Measurements from ENCODE around the gene KCTD7.

The KCTD7 gene

DNA sequence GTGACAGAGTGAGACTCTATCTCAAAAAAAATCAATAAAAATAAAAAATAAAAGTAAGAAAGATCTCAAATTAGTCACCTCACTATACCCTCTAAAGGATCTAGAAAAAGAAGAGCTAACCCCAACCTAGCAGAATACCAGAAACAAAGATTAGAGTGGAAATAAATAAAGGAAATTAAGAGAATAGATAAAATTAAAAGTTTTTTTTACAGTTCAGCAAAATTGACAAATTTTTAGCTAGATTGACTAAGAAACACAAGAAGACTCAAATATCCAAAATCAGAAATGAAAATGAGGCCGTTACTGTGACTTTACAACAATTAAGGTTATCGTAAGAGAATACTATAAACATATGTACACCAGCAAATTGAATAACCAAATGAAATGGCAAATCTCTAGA is 29.1 kb downstream of the KCTD7 start:
- TF ChIP-seq, protein P1, sequence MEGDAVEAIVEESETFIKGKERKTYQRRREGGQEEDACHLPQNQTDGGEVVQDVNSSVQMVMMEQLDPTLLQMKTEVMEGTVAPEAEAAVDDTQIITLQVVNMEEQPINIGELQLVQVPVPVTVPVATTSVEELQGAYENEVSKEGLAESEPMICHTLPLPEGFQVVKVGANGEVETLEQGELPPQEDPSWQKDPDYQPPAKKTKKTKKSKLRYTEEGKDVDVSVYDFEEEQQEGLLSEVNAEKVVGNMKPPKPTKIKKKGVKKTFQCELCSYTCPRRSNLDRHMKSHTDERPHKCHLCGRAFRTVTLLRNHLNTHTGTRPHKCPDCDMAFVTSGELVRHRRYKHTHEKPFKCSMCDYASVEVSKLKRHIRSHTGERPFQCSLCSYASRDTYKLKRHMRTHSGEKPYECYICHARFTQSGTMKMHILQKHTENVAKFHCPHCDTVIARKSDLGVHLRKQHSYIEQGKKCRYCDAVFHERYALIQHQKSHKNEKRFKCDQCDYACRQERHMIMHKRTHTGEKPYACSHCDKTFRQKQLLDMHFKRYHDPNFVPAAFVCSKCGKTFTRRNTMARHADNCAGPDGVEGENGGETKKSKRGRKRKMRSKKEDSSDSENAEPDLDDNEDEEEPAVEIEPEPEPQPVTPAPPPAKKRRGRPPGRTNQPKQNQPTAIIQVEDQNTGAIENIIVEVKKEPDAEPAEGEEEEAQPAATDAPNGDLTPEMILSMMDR (IDR thresholded peaks at IDR 0.05; ENCODE audit: low read depth, low read length), result no peak
- no peak for DNase-seq

DNA sequence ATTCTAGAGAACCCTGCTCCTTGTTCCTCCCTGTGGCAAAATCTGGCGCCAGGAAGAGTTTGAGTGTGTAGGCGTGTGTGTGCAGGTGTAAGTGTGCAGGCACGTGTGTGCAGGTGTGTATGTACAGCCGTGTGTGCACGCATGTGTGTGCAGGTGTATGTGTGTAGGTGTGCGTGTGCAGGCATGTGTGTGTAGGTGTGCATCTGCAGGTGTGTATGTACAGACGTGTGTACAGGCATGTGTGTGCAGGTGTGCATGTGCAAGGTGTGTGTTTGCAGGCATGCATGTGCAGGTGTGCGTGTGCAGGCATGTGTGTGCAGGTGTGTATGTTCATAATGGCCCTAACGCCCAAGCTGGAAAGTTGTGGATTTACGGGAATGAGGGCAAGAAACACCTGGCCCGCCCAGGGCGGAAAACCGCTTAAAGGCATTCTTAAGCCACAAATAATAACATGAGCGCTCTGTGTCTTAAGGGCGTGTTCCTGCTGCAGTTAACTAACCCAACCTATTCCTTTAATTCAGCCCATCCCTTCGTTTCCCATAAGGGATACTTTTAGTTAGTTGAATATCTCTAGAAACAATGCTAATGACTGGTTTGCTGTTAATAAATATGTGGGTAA is 34.1 kb downstream of the KCTD7 start:
- no peaks in the 10 kb centered on the region for H3K36me3 ChIP-seq
- H3K4me3 ChIP-seq (ENCODE audit: low read depth, low read length), result no peak overlapping the region
- no peaks in the 10 kb centered on the region for H3K9me3 ChIP-seq
- no peak for DNase-seq
- no peaks in the 10 kb centered on the region for H3K27me3 ChIP-seq
- no peaks in the 10 kb centered on the region for H3K4me1 ChIP-seq
- TF ChIP-seq, protein P1 (IDR thresholded peaks at IDR 0.05; ENCODE audit: low read depth, low read length), result no peak

More for the DNA sequence above, 29.1 kb downstream of the KCTD7 start:
- H3K4me3 ChIP-seq (ENCODE audit: low read depth, low read length), result no peak overlapping the region
- H3K4me1 ChIP-seq, result no peaks in the 10 kb centered on the region
- H3K27me3 ChIP-seq, result no peaks in the 10 kb centered on the region
- no peaks in the 10 kb centered on the region for H3K9me3 ChIP-seq
- no peaks in the 10 kb centered on the region for H3K36me3 ChIP-seq

DNA sequence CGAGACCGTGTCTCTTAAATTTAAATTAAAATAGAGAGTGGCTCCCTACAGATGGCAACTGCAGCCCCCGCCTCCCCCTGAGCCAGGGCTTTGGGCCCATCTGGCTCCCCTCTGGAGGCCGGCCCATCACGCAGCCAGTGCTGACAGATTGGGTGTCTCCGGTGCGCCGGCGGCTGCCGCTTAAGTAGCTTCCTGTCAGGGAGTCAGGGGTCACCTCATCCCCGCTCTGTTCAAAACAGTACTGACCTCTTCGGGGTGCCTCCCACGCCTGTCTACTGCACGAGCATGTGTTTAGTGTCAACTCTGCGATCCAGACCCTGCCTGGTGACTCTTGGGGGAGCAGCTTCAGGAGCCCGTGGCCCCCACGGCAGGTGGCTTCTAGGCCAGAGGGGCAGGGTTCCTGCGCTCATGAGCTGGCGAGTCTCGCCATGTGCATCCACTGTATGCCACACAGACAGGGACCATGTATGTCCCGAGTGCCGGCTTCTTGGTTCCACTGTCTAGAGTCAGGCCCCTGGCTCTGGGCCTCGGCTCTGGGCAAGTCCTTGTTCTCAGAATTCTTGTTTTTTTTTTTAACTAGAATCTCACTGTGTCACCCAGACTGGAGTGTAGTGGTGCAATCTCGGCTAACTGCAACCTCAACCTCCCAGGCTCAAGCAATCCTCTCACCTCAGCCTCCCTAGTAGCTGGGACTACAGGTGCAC is 36.1 kb downstream of the KCTD7 start:
- Histone ChIP-seq H3K4me3 (ENCODE audit: low read depth, low read length) (no peak overlapping the region), H3K36me3 (no peaks in the 10 kb centered on the region), H3K4me1 (no peaks in the 10 kb centered on the region), H3K9me3 (no peaks in the 10 kb centered on the region), H3K27me3 (no peaks in the 10 kb centered on the region)
- TF ChIP-seq, protein P1 (IDR thresholded peaks at IDR 0.05; ENCODE audit: low read depth, low read length), result no peak
- no peak for DNase-seq

DNA sequence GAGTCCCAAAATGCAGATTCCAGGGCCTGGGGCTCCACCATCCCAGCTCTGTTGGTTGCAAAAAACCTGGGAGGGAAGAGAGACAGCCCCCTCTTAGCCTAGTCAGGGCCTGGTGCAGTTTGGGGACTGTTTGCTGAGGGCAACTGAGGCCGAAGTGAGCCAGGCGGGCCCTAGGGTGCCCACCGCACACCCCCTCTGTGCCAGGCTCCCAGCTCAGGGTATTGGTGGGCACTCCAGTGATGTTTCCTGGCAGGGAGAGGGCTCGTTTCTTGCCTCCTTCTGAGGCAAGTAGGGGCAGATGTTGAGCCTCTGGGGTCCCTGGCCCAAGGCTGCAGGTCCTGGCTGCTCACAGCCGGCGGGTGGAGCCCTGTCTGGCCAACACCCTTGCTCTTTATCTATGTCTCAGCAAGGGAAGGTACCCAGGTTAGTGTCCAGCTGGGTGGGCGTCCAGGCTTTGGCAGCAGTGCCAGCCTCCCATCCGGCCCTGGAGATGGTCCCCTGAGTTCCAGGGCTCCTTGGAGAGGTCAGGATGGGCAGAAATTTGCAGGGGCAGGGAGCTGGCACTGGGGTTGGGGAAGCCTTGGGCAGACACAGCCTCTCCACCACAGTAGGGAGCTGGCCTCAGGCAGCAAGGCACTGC is 37.8 kb downstream of the KCTD7 start:
- no peak overlapping the region for H3K4me3 ChIP-seq (ENCODE audit: low read depth, low read length)
- TF ChIP-seq, protein P1 (IDR thresholded peaks at IDR 0.05; ENCODE audit: low read depth, low read length), result no peak
- no peaks in the 10 kb centered on the region for H3K36me3 ChIP-seq
- no peaks in the 10 kb centered on the region for H3K4me1 ChIP-seq
- H3K9me3 ChIP-seq, result no peaks in the 10 kb centered on the region
- DNase-seq, result no peak
- no peaks in the 10 kb centered on the region for H3K27me3 ChIP-seq

DNA sequence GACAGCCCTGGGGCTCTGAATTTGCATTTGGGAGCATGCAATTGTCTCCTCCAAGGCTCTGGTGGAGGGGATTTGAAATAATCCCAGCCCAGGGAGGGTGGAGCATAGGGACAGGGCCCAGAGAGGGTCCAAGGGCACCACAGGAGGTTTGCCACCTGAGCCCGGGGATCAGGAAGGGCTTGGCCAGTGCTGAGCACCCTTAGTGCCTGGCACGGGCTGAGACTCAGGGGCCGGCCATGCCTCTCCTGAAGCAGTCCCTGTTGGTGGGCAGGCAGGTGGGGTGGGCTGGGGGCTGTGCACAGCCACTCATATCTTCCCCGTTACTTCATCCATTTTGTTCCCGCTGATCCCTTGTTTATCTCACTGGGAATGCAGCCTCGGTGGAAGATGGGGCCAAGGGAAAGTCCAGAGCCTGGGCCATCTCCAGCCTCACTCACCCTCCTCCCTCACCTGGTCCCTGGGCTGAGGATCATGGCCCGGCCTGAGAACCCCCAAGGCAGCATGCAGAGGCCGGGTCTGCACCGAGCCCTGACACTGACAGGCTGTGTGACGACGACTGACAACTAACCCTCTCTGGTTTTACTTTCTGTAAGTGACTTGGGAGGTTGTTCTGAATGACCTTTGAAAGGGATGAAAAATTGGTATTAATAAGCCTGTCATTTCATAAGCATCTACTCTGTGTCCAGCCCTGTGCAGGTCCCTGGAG is 38.5 kb downstream of the KCTD7 start:
- no peaks in the 10 kb centered on the region for H3K9me3 ChIP-seq
- DNase-seq, result no peak
- H3K27me3 ChIP-seq, result no peaks in the 10 kb centered on the region
- no peaks in the 10 kb centered on the region for H3K4me1 ChIP-seq
- TF ChIP-seq, protein P1 (IDR thresholded peaks at IDR 0.05; ENCODE audit: low read depth, low read length), result no peak
- H3K4me3 ChIP-seq (ENCODE audit: low read depth, low read length), result no peak overlapping the region
- no peaks in the 10 kb centered on the region for H3K36me3 ChIP-seq

All from BE2C (cell line).